ENCODE measurements around the gene SCART1.
"Not testable (repeated sequence)": the region's sequence is repeated elsewhere in the genome, so short reads cannot be mapped to it uniquely, and the experiment has no call there.

Gene SCART1

GRCh38 chr10:133453516-133454203, at the start of gene SCART1:
SCART1 (plus strand) TSS chr10:133453945; CDS start chr10:133453998, 53 bp downstream.
- no peak for TF ChIP-seq CTCF (conservative IDR thresholded peaks at IDR 0.05; ENCODE audit: low read depth, low read length)
- no peak within 1 kb of the TSS for H3K4me3 ChIP-seq (ENCODE audit: low read length)
- no peak for DNase-seq (ENCODE audit: low read depth)

- DNase-seq (ENCODE audit: low read depth), result no peak
- no peak for TF ChIP-seq CTCF (conservative IDR thresholded peaks at IDR 0.05; ENCODE audit: low read depth, low read length)
- H3K4me3 ChIP-seq (ENCODE audit: low read length), result no peak overlapping the region
Measured at GRCh38 chr10:133405272-133405671, 48.5 kb upstream of the SCART1 start.

- DNase-seq (ENCODE audit: low read depth), result no peak
Measured at GRCh38 chr10:133405844-133406527, 47.8 kb upstream of the SCART1 start.

GRCh38 chr10:133411523-133412380, 42.0 kb upstream of the SCART1 start:
- TF ChIP-seq CTCF (conservative IDR thresholded peaks at IDR 0.05; ENCODE audit: low read depth, low read length), result no peak
- no peak overlapping the region for H3K4me3 ChIP-seq (ENCODE audit: low read length)
- no peak for DNase-seq (ENCODE audit: low read depth)

More at GRCh38 chr10:133405844-133406527, 47.8 kb upstream of the SCART1 start:
- TF ChIP-seq CTCF (conservative IDR thresholded peaks at IDR 0.05; ENCODE audit: low read depth, low read length), result no peak
- H3K4me3 ChIP-seq (ENCODE audit: low read length), result no peak overlapping the region

- no peak for TF ChIP-seq CTCF (conservative IDR thresholded peaks at IDR 0.05; ENCODE audit: low read depth, low read length)
- no peak for DNase-seq (ENCODE audit: low read depth)
- no peak overlapping the region for H3K4me3 ChIP-seq (ENCODE audit: low read length)
Measured at GRCh38 chr10:133412381-133412711, 41.4 kb upstream of the SCART1 start.

GRCh38 chr10:133414401-133414800, 39.3 kb upstream of the SCART1 start:
- DNase-seq (ENCODE audit: low read depth); H3K4me3 ChIP-seq (ENCODE audit: low read length): not testable (repeated sequence)

GRCh38 chr10:133415752-133416151, 38.0 kb upstream of the SCART1 start:
- no peak for TF ChIP-seq CTCF (conservative IDR thresholded peaks at IDR 0.05; ENCODE audit: low read depth, low read length)
- no peak for DNase-seq (ENCODE audit: low read depth)
- H3K4me3 ChIP-seq (ENCODE audit: low read length), result no peak overlapping the region

Measured in retinal pigment epithelial cell (primary cell).